Fibroblast of lung (primary cell): ENCODE data around the gene ITGB1.

Experiments used
- CTCF ChIP-seq, 2 donors: IDR thresholded peaks in 1 of 2; conservative IDR thresholded peaks in 1 of 2; 1 replicate in 1 of 2; 2 replicates in 1 of 2; pipeline ENCODE4 v1.5.1; 2011 to 2012; ENCODE audit warnings: low read length in 2 of 2, control low read depth in 1 of 2, inconsistent platforms in 1 of 2, low read depth in 1 of 2, mild to moderate bottlenecking in 1 of 2
- EZH2 ChIP-seq: IDR thresholded peaks from 2 replicates; pipeline ENCODE4 v1.5.1; 2012; ENCODE audit warnings: low read length, control low read depth, mild to moderate bottlenecking; ENCODE audit errors: missing control alignments

GRCh38 chr10:32901815-32902214, 56.2 kb downstream of the ITGB1 start:
- no peak for TF ChIP-seq CTCF (conservative IDR thresholded peaks at IDR 0.05 in 1 of 2, IDR thresholded peaks at IDR 0.05 in 1 of 2; ENCODE audit: low read depth in 1 of 2, low read length in 2 of 2)
- TF ChIP-seq EZH2: no peak
